ENCODE results near the gene RIPOR3. TPM values are rescaled to one million over a fixed set of nuclear protein-coding genes. Genes with fewer than 3 reads are reported as not detected.

The RIPOR3 gene
- polyA plus RNA-seq, 1 experiment = 11.5 TPM

DNA sequence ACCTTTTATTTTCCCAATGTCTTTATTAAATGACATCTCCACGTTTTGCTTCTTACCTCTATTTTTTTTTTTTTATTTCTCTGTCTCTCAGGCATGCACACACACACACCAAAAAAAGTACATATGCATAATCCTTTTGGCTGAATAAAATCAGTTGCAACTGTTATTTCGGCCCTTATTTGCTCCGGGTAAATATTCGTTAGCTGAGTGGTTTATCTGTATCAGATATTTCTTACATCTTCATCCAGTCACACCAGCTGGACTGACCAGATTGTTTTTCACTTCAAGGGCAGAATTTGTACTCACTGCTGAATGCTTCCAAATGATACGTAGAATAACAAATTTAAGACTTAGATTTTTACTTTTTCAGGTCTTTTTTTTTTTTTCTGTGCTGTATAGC, 135.7 kb downstream of the RIPOR3 start:
- CTCF ChIA-PET = interaction anchor here (0.7 kb wide), 1 partner anchor 40 kb away, joined by 4 read pairs; no protein-coding TSS in a partner anchor
- DNase-seq (ENCODE audit: low read depth, low spot score) = no peak
- Histone ChIP-seq H3K27me3 (ENCODE audit: control insufficient read depth, insufficient read depth, low read length) (no peaks in the 10 kb centered on the region), H3K9me3 (ENCODE audit: control insufficient read depth, insufficient read depth, low read length) (no peaks in the 10 kb centered on the region), H3K4me3 (ENCODE audit: low read depth, low read length) (no peak overlapping the region), H3K27ac (ENCODE audit: low read depth, low read length) (no peak overlapping the region)
- POLR2A ChIA-PET = no interaction called here
- TF ChIP-seq, protein P1, sequence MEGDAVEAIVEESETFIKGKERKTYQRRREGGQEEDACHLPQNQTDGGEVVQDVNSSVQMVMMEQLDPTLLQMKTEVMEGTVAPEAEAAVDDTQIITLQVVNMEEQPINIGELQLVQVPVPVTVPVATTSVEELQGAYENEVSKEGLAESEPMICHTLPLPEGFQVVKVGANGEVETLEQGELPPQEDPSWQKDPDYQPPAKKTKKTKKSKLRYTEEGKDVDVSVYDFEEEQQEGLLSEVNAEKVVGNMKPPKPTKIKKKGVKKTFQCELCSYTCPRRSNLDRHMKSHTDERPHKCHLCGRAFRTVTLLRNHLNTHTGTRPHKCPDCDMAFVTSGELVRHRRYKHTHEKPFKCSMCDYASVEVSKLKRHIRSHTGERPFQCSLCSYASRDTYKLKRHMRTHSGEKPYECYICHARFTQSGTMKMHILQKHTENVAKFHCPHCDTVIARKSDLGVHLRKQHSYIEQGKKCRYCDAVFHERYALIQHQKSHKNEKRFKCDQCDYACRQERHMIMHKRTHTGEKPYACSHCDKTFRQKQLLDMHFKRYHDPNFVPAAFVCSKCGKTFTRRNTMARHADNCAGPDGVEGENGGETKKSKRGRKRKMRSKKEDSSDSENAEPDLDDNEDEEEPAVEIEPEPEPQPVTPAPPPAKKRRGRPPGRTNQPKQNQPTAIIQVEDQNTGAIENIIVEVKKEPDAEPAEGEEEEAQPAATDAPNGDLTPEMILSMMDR (IDR thresholded peaks at IDR 0.05; ENCODE audit: low read depth, low read length) = no peak

DNA sequence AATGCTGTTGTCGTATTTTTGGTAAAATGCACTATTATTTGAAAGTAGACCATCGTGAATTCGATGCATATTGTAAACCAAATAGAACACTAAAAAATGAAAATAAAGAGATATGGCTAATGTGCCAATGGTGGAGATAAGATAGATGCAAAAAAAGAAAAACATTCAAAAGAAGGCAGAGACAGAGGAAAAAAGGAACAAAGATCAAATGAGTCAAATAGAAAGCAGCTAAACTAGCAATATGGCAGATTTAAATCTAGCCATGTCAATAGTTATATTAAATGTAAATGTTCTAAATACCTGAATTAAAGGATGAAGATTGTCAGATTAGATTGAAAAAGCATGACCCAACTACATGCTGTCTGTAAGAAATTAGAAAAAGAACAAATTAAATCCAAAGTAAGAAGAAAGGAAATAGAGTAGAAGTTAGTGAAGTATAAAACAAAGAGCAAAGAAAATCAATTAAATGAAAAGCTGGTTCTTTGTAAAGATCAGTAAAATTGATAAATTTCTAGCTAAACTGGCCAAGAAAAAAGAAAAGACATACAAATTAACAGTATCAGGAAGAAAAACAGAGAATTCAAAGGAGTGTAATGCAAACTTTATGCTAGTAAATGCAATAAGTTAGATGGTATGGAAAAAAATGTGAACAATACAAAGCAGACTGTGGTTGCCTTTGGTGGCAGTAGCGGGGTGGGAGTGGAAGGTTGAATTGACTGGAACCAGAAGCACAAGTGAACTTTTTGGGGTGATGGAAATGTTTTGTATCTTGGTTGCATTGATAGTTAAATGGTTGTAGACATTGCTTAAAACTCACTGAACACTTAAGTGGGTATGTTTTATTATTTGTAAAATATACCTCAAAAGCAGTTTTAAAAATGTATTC, 136.4 kb downstream of the RIPOR3 start:
- TF ChIP-seq, protein P1 (IDR thresholded peaks at IDR 0.05; ENCODE audit: low read depth, low read length) = no peak
- ChIA-PET POLR2A (no interaction called here), CTCF (interaction anchor here (0.6 kb wide), 1 partner anchor 1435 kb away, joined by 4 read pairs; no protein-coding TSS in a partner anchor)
- no peak for DNase-seq (ENCODE audit: low read depth, low spot score)
- Histone ChIP-seq H3K4me3 (ENCODE audit: low read depth, low read length) (no peak overlapping the region), H3K27ac (ENCODE audit: low read depth, low read length) (no peak overlapping the region), H3K27me3 (ENCODE audit: control insufficient read depth, insufficient read depth, low read length) (no peaks in the 10 kb centered on the region), H3K9me3 (ENCODE audit: control insufficient read depth, insufficient read depth, low read length) (no peaks in the 10 kb centered on the region)

DNA sequence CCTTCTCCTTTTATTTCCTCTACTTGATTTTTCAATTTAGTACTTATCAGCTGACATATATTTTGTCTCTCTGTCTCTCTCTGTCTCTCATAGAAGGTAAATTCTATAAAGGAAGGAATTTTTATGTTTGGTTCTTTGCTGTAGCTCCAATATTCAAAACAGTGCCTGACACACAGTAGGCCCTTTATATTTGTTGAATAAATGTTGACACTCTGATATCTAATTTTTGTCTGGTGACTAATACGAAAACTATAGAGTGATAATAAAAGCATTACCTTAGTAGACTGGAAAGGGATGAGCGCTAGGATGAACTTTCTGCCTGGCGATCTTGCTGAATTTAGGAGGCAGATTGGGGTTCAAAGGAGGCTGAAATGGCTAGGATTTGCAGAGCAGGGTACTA, 138.4 kb downstream of the RIPOR3 start:
- H3K9me3 ChIP-seq (ENCODE audit: control insufficient read depth, insufficient read depth, low read length) = no peaks in the 10 kb centered on the region
- no peak overlapping the region for H3K4me3 ChIP-seq (ENCODE audit: low read depth, low read length)
- TF ChIP-seq, protein P1 (IDR thresholded peaks at IDR 0.05; ENCODE audit: low read depth, low read length) = no peak
- no peak overlapping the region for H3K27ac ChIP-seq (ENCODE audit: low read depth, low read length)
- no peak for DNase-seq (ENCODE audit: low read depth, low spot score)
- ChIA-PET CTCF (interaction anchor here (0.6 to 1.0 kb wide), 3 partner anchors 9 to 382 kb away, joined by 3 to 8 read pairs (median 3); no protein-coding TSS in a partner anchor), POLR2A (no interaction called here)
- H3K27me3 ChIP-seq (ENCODE audit: control insufficient read depth, insufficient read depth, low read length) = no peaks in the 10 kb centered on the region

DNA sequence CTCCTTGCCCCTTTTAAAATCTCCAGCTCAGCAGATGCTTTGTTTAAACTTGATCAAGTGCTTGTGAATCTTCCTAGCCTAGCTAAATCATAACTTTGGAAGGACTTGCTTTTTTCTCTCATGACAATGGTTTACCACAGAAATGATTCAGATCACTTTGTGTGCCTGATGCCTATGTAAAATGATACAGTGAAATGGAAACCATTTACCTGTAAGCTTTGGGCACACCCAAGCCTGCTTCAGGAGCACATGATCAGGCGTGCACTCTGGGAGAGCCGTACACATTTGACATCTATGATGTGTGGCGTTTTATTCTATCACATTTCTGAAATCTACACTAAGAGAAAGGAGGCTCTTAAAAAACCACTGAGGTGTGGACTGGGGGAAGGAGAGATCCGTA, 140.1 kb downstream of the RIPOR3 start:
- no peaks in the 10 kb centered on the region for H3K27me3 ChIP-seq (ENCODE audit: control insufficient read depth, insufficient read depth, low read length)
- DNase-seq (ENCODE audit: low read depth, low spot score) = no peak
- TF ChIP-seq, protein P1 (IDR thresholded peaks at IDR 0.05; ENCODE audit: low read depth, low read length) = no peak
- no peak overlapping the region for H3K4me3 ChIP-seq (ENCODE audit: low read depth, low read length)
- no peaks in the 10 kb centered on the region for H3K9me3 ChIP-seq (ENCODE audit: control insufficient read depth, insufficient read depth, low read length)
- no peak overlapping the region for H3K27ac ChIP-seq (ENCODE audit: low read depth, low read length)
- POLR2A ChIA-PET = no interaction called here
- CTCF ChIA-PET = interaction anchor here (0.8 to 1.4 kb wide), 2 partner anchors 9 to 25 kb away, joined by 3 to 4 read pairs; no protein-coding TSS in a partner anchor

DNA sequence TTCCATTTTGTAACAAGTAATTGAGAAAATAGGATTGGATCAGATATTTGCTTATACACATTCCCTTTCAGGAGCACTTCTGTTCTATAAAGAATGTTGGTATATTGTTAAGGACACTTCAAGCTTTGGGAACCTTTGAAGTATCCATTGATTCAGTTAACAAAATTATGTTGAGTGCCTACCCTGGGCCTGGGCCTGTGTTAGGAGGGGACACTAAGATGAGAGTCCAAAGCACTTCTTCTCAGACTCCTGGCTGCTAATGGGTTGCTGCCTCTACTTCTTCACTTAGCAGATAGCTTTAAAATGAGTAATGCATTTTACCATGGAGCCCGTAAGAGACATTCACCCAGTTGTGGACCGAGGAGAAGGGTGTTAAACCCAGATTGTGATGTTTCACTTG, 140.8 kb downstream of the RIPOR3 start:
- ChIA-PET CTCF (interaction anchor here (0.8 to 1.4 kb wide), 2 partner anchors 8 to 26 kb away, joined by 3 to 4 read pairs; no protein-coding TSS in a partner anchor), POLR2A (no interaction called here)
- no peaks in the 10 kb centered on the region for H3K9me3 ChIP-seq (ENCODE audit: control insufficient read depth, insufficient read depth, low read length)
- no peak overlapping the region for H3K27ac ChIP-seq (ENCODE audit: low read depth, low read length)
- H3K27me3 ChIP-seq (ENCODE audit: control insufficient read depth, insufficient read depth, low read length) = no peaks in the 10 kb centered on the region
- TF ChIP-seq, protein P1 (IDR thresholded peaks at IDR 0.05; ENCODE audit: low read depth, low read length) = no peak
- DNase-seq (ENCODE audit: low read depth, low spot score) = no peak
- H3K4me3 ChIP-seq (ENCODE audit: low read depth, low read length) = no peak overlapping the region

All from AG04450 (cell line).